Activated CD8-positive, alpha-beta memory T cell treated with anti-CD3 and anti-CD28 coated beads for 4 hours (primary cell): Measurements from ENCODE around the gene MBNL1.

Experiments
- DNase-seq, 2 donors: peaks; one replicate each; pipeline ENCODE4 v3.0.0-alpha.2; 2020; ENCODE audit warnings: low read depth in 2 of 2

The MBNL1 gene

GRCh38 chr3:152480282-152480953 is 211.7 kb downstream of the MBNL1 start:
- no peak for DNase-seq

GRCh38 chr3:152486364-152486763 is 217.6 kb downstream of the MBNL1 start:
- no peak for DNase-seq

- no peak for DNase-seq
These were observed 219.7 kb downstream of the MBNL1 start for GRCh38 chr3:152488449-152488848.

GRCh38 chr3:152491922-152492321 is 223.2 kb downstream of the MBNL1 start:
- no peak for DNase-seq

GRCh38 chr3:152496286-152496685 is 227.6 kb downstream of the MBNL1 start:
- no peak for DNase-seq

GRCh38 chr3:152496716-152497115 is 228.0 kb downstream of the MBNL1 start:
- DNase-seq: no peak

- no peak for DNase-seq
These were observed 228.7 kb downstream of the MBNL1 start for GRCh38 chr3:152497457-152497856.

- no peak for DNase-seq
These were observed 229.2 kb downstream of the MBNL1 start for GRCh38 chr3:152497890-152498289.

- no peak for DNase-seq
These were observed 231.2 kb downstream of the MBNL1 start for GRCh38 chr3:152499791-152500385.

GRCh38 chr3:152505926-152506325 is 237.2 kb downstream of the MBNL1 start:
- no peak for DNase-seq

- DNase-seq: no peak
These were observed 240.0 kb downstream of the MBNL1 start for GRCh38 chr3:152508705-152509104.

- no peak for DNase-seq
These were observed 243.2 kb downstream of the MBNL1 start for GRCh38 chr3:152511904-152512303.

- DNase-seq: no peak
These were observed 244.7 kb downstream of the MBNL1 start for GRCh38 chr3:152513301-152513960.
